Tongue (tissue), 2 donors: ENCODE results near the gene CPXM2. TPM values are rescaled to one million over a fixed set of nuclear protein-coding genes. Genes with fewer than 3 reads are reported as not detected.

Experiments used
- DNase-seq: peaks from one replicate; pipeline ENCODE4 v3.0.0-alpha.2; 2015
- total RNA-seq: library from RNA; depleted of rRNA; stranded (reverse); fragments of >200 nt; gene quantifications from one replicate; pipeline ENCODE4 v1.2.3, GENCODE V29; 2014

The CPXM2 gene
- total RNA-seq, 1 donor from 2014 or later = 7.8 TPM

GRCh38 chr10:123904834-123905409, 13.3 kb upstream of the CPXM2 start:
- DNase-seq = no peak

- DNase-seq = peak; percentile 48
Observed at GRCh38 chr10:123903621-123904020, 12.0 kb upstream of the CPXM2 start.

- no peak for DNase-seq
Observed at GRCh38 chr10:123901621-123902020, 10.0 kb upstream of the CPXM2 start.

GRCh38 chr10:123897146-123897545, 5.5 kb upstream of the CPXM2 start:
- no peak for DNase-seq

GRCh38 chr10:123896246-123896927, 4.8 kb upstream of the CPXM2 start:
- no peak for DNase-seq

GRCh38 chr10:123893651-123894050, 2.0 kb upstream of the CPXM2 start:
- no peak for DNase-seq

GRCh38 chr10:123890756-123891143, 857 bp downstream of the CPXM2 start:
- no peak for DNase-seq

GRCh38 chr10:123890226-123890625, 1.4 kb downstream of the CPXM2 start:
- DNase-seq = peak; percentile 56

GRCh38 chr10:123889821-123890220, 1.8 kb downstream of the CPXM2 start:
- no peak for DNase-seq

- DNase-seq = no peak
Observed at GRCh38 chr10:123888751-123889150, 2.9 kb downstream of the CPXM2 start.

- no peak for DNase-seq
Observed at GRCh38 chr10:123888256-123888655, 3.4 kb downstream of the CPXM2 start.

GRCh38 chr10:123886292-123886691, 5.3 kb downstream of the CPXM2 start:
- DNase-seq = no peak

- DNase-seq = no peak
Observed at GRCh38 chr10:123885406-123886170, 6.0 kb downstream of the CPXM2 start.

- DNase-seq = no peak
Observed at GRCh38 chr10:123884907-123885381, 6.7 kb downstream of the CPXM2 start.

- no peak for DNase-seq
Observed at GRCh38 chr10:123884351-123884906, 7.2 kb downstream of the CPXM2 start.

GRCh38 chr10:123883673-123884320, 7.8 kb downstream of the CPXM2 start:
- DNase-seq = no peak

GRCh38 chr10:123882681-123883445, 8.7 kb downstream of the CPXM2 start:
- no peak for DNase-seq

GRCh38 chr10:123882177-123882576, 9.4 kb downstream of the CPXM2 start:
- DNase-seq = no peak

GRCh38 chr10:123879606-123880257, 11.9 kb downstream of the CPXM2 start:
- no peak for DNase-seq

GRCh38 chr10:123878666-123879303, 12.8 kb downstream of the CPXM2 start:
- DNase-seq = no peak

- DNase-seq = no peak
Observed at GRCh38 chr10:123870260-123870659, 21.3 kb downstream of the CPXM2 start.
